ENCODE measurements around the gene EEF1AKMT4. TPM values are rescaled to one million over a fixed set of nuclear protein-coding genes. Genes with fewer than 3 reads are reported as not detected.

EEF1AKMT4 gene
- 2.1 TPM for total RNA-seq

GRCh38 chr3:184249412-184250166 lies at the start of gene EEF1AKMT4:
TSS of gene EEF1AKMT4 (plus strand) at chr3:184249672. CDS start at chr3:184249695, 23 bp downstream.
- H3K27me3 ChIP-seq (ENCODE audit: control insufficient read depth in 3 of 3, insufficient read depth in 3 of 3, low read length in 3 of 3): no peaks in the 10 kb centered on the region
- peaks cover 13 to 27% (median 18%) of the 10 kb centered on the region in 3 donors for H3K4me1 ChIP-seq (ENCODE audit: control insufficient read depth in 3 of 3, insufficient read depth in 3 of 3, low read length in 3 of 3)
- H3K9me3 ChIP-seq (ENCODE audit: control insufficient read depth in 3 of 3, low read length in 3 of 3): no peaks in the 10 kb centered on the region
- H3K9ac ChIP-seq (ENCODE audit: low read depth in 1 of 3, low read length in 3 of 3): peak within 1 kb of the TSS; percentile 76 to 89 (median 85)
- peak within 1 kb of the TSS; percentile 87 for H3K27ac ChIP-seq (ENCODE audit: low read depth, low read length)
- peaks cover 11 to 13% (median 11%) of the 10 kb centered on the region in 3 donors for H3K36me3 ChIP-seq (ENCODE audit: control insufficient read depth in 3 of 3, insufficient read depth in 3 of 3, low read length in 3 of 3)
- peak within 1 kb of the TSS; percentile 95 to 97 (median 97) for H3K4me3 ChIP-seq (ENCODE audit: low read length in 3 of 3)

GRCh38 chr3:184200825-184201224 lies 48.6 kb upstream of the EEF1AKMT4 start:
- Histone ChIP-seq H3K27ac (ENCODE audit: low read depth, low read length) (no peak overlapping the region), H3K4me1 (ENCODE audit: control insufficient read depth in 3 of 3, insufficient read depth in 3 of 3, low read length in 3 of 3) (no peaks in the 10 kb centered on the region), H3K27me3 (ENCODE audit: control insufficient read depth in 3 of 3, insufficient read depth in 3 of 3, low read length in 3 of 3) (peaks cover 0 to under 1% (median 0%) of the 10 kb centered on the region in 3 donors), H3K9me3 (ENCODE audit: control insufficient read depth in 3 of 3, low read length in 3 of 3) (no peaks in the 10 kb centered on the region), H3K4me3 (ENCODE audit: low read length in 3 of 3) (no peak overlapping the region), H3K36me3 (ENCODE audit: control insufficient read depth in 3 of 3, insufficient read depth in 3 of 3, low read length in 3 of 3) (peaks cover 0 to 8% (median 3%) of the 10 kb centered on the region in 3 donors), H3K9ac (ENCODE audit: low read depth in 1 of 3, low read length in 3 of 3) (no peak overlapping the region)

- Histone ChIP-seq H3K4me1 (ENCODE audit: control insufficient read depth in 3 of 3, insufficient read depth in 3 of 3, low read length in 3 of 3) (no peaks in the 10 kb centered on the region), H3K9me3 (ENCODE audit: control insufficient read depth in 3 of 3, low read length in 3 of 3) (no peaks in the 10 kb centered on the region), H3K4me3 (ENCODE audit: low read length in 3 of 3) (no peak overlapping the region)
Observed at GRCh38 chr3:184203526-184203925, 45.9 kb upstream of the EEF1AKMT4 start.

GRCh38 chr3:184209146-184209923 lies 40.1 kb upstream of the EEF1AKMT4 start:
- no peak overlapping the region for H3K27ac ChIP-seq (ENCODE audit: low read depth, low read length)
- peaks cover 0 to 11% (median 7%) of the 10 kb centered on the region in 3 donors for H3K27me3 ChIP-seq (ENCODE audit: control insufficient read depth in 3 of 3, insufficient read depth in 3 of 3, low read length in 3 of 3)
- no peaks in the 10 kb centered on the region for H3K9me3 ChIP-seq (ENCODE audit: control insufficient read depth in 3 of 3, low read length in 3 of 3)
- H3K4me3 ChIP-seq (ENCODE audit: low read length in 3 of 3): no peak overlapping the region
- H3K4me1 ChIP-seq (ENCODE audit: control insufficient read depth in 3 of 3, insufficient read depth in 3 of 3, low read length in 3 of 3): no peaks in the 10 kb centered on the region
- no peaks in the 10 kb centered on the region for H3K36me3 ChIP-seq (ENCODE audit: control insufficient read depth in 3 of 3, insufficient read depth in 3 of 3, low read length in 3 of 3)
- H3K9ac ChIP-seq (ENCODE audit: low read depth in 1 of 3, low read length in 3 of 3): no peak overlapping the region

More at GRCh38 chr3:184203526-184203925, 45.9 kb upstream of the EEF1AKMT4 start:
- H3K27ac ChIP-seq (ENCODE audit: low read depth, low read length): no peak overlapping the region
- no peaks in the 10 kb centered on the region for H3K36me3 ChIP-seq (ENCODE audit: control insufficient read depth in 3 of 3, insufficient read depth in 3 of 3, low read length in 3 of 3)
- H3K9ac ChIP-seq (ENCODE audit: low read depth in 1 of 3, low read length in 3 of 3): no peak overlapping the region
- peaks cover 0 to 11% (median 7%) of the 10 kb centered on the region in 3 donors for H3K27me3 ChIP-seq (ENCODE audit: control insufficient read depth in 3 of 3, insufficient read depth in 3 of 3, low read length in 3 of 3)

- no peaks in the 10 kb centered on the region for H3K4me1 ChIP-seq (ENCODE audit: control insufficient read depth in 3 of 3, insufficient read depth in 3 of 3, low read length in 3 of 3)
- H3K4me3 ChIP-seq (ENCODE audit: low read length in 3 of 3): no peak overlapping the region
- no peaks in the 10 kb centered on the region for H3K36me3 ChIP-seq (ENCODE audit: control insufficient read depth in 3 of 3, insufficient read depth in 3 of 3, low read length in 3 of 3)
Observed at GRCh38 chr3:184211297-184211696, 38.2 kb upstream of the EEF1AKMT4 start.

GRCh38 chr3:184211718-184212117 lies 37.8 kb upstream of the EEF1AKMT4 start:
- Histone ChIP-seq H3K27ac (ENCODE audit: low read depth, low read length) (no peak overlapping the region), H3K4me3 (ENCODE audit: low read length in 3 of 3) (no peak overlapping the region), H3K36me3 (ENCODE audit: control insufficient read depth in 3 of 3, insufficient read depth in 3 of 3, low read length in 3 of 3) (no peaks in the 10 kb centered on the region), H3K9me3 (ENCODE audit: control insufficient read depth in 3 of 3, low read length in 3 of 3) (no peaks in the 10 kb centered on the region), H3K9ac (ENCODE audit: low read depth in 1 of 3, low read length in 3 of 3) (no peak overlapping the region), H3K4me1 (ENCODE audit: control insufficient read depth in 3 of 3, insufficient read depth in 3 of 3, low read length in 3 of 3) (no peaks in the 10 kb centered on the region), H3K27me3 (ENCODE audit: control insufficient read depth in 3 of 3, insufficient read depth in 3 of 3, low read length in 3 of 3) (peaks cover 0 to 4% (median 4%) of the 10 kb centered on the region in 3 donors)

More at GRCh38 chr3:184211297-184211696, 38.2 kb upstream of the EEF1AKMT4 start:
- Histone ChIP-seq H3K27me3 (ENCODE audit: control insufficient read depth in 3 of 3, insufficient read depth in 3 of 3, low read length in 3 of 3) (peaks cover 0 to 7% (median 7%) of the 10 kb centered on the region in 3 donors), H3K27ac (ENCODE audit: low read depth, low read length) (no peak overlapping the region), H3K9me3 (ENCODE audit: control insufficient read depth in 3 of 3, low read length in 3 of 3) (no peaks in the 10 kb centered on the region), H3K9ac (ENCODE audit: low read depth in 1 of 3, low read length in 3 of 3) (no peak overlapping the region)

- no peak overlapping the region for H3K9ac ChIP-seq (ENCODE audit: low read depth in 1 of 3, low read length in 3 of 3)
- no peak overlapping the region for H3K4me3 ChIP-seq (ENCODE audit: low read length in 3 of 3)
- H3K4me1 ChIP-seq (ENCODE audit: control insufficient read depth in 3 of 3, insufficient read depth in 3 of 3, low read length in 3 of 3): no peaks in the 10 kb centered on the region
- H3K27ac ChIP-seq (ENCODE audit: low read depth, low read length): no peak overlapping the region
- no peaks in the 10 kb centered on the region for H3K9me3 ChIP-seq (ENCODE audit: control insufficient read depth in 3 of 3, low read length in 3 of 3)
- no peaks in the 10 kb centered on the region for H3K36me3 ChIP-seq (ENCODE audit: control insufficient read depth in 3 of 3, insufficient read depth in 3 of 3, low read length in 3 of 3)
- peaks cover 0 to 13% (median 3%) of the 10 kb centered on the region in 3 donors for H3K27me3 ChIP-seq (ENCODE audit: control insufficient read depth in 3 of 3, insufficient read depth in 3 of 3, low read length in 3 of 3)
Observed at GRCh38 chr3:184218814-184219213, 30.7 kb upstream of the EEF1AKMT4 start.

- H3K9me3 ChIP-seq (ENCODE audit: control insufficient read depth in 3 of 3, low read length in 3 of 3): no peaks in the 10 kb centered on the region
- H3K27me3 ChIP-seq (ENCODE audit: control insufficient read depth in 3 of 3, insufficient read depth in 3 of 3, low read length in 3 of 3): peaks cover 0 to 15% (median 6%) of the 10 kb centered on the region in 3 donors
- H3K9ac ChIP-seq (ENCODE audit: low read depth in 1 of 3, low read length in 3 of 3): no peak overlapping the region
- H3K27ac ChIP-seq (ENCODE audit: low read depth, low read length): no peak overlapping the region
- no peaks in the 10 kb centered on the region for H3K4me1 ChIP-seq (ENCODE audit: control insufficient read depth in 3 of 3, insufficient read depth in 3 of 3, low read length in 3 of 3)
- no peak overlapping the region for H3K4me3 ChIP-seq (ENCODE audit: low read length in 3 of 3)
- H3K36me3 ChIP-seq (ENCODE audit: control insufficient read depth in 3 of 3, insufficient read depth in 3 of 3, low read length in 3 of 3): no peaks in the 10 kb centered on the region
Observed at GRCh38 chr3:184222521-184222920, 27.0 kb upstream of the EEF1AKMT4 start.

- Histone ChIP-seq H3K27me3 (ENCODE audit: control insufficient read depth in 3 of 3, insufficient read depth in 3 of 3, low read length in 3 of 3) (peaks cover 10 to 21% (median 16%) of the 10 kb centered on the region in 3 donors), H3K4me1 (ENCODE audit: control insufficient read depth in 3 of 3, insufficient read depth in 3 of 3, low read length in 3 of 3) (no peaks in the 10 kb centered on the region), H3K27ac (ENCODE audit: low read depth, low read length) (no peak overlapping the region), H3K36me3 (ENCODE audit: control insufficient read depth in 3 of 3, insufficient read depth in 3 of 3, low read length in 3 of 3) (no peaks in the 10 kb centered on the region), H3K4me3 (ENCODE audit: low read length in 3 of 3) (no peak overlapping the region), H3K9ac (ENCODE audit: low read depth in 1 of 3, low read length in 3 of 3) (no peak overlapping the region), H3K9me3 (ENCODE audit: control insufficient read depth in 3 of 3, low read length in 3 of 3) (no peaks in the 10 kb centered on the region)
Observed at GRCh38 chr3:184223946-184224345, 25.5 kb upstream of the EEF1AKMT4 start.
